GM23338 (cell line): ENCODE data around the gene PTK6. TPM values are rescaled to one million over a fixed set of nuclear protein-coding genes. Genes with fewer than 3 reads are reported as not detected.
"Not testable (repeated sequence)": the region's sequence is repeated elsewhere in the genome, so short reads cannot be mapped to it uniquely, and the experiment has no call there.

Experiments used
- ATAC-seq: fragments of 200-7000 bp; cut with Tn5 transposase; 3 replicates; pipeline ENCODE4 v1.9.1; 2020
- DNase-seq: peaks from one replicate; pipeline ENCODE4 v3.0.0-alpha.2; 2015; ENCODE audit warnings: low spot score
- H2AFZ ChIP-seq: fragments of 200-600 bp; sonication (generic); 2 replicates; pipeline ENCODE4 v1.8.0; 2016; ENCODE audit warnings: antibody characterized with exemption, mild to moderate bottlenecking, moderate library complexity
- H3F3A ChIP-seq: fragments of 200-600 bp; sonication (generic); replicated peaks from 2 replicates; pipeline ENCODE4 v1.8.0; 2017; ENCODE audit warnings: antibody characterized with exemption, mixed run types, low read depth
- H3K27ac ChIP-seq: fragments of 200-600 bp; sonication (generic); 2 replicates; pipeline ENCODE4 v1.6.1; 2016; ENCODE audit warnings: low read depth
- H3K27me3 ChIP-seq: fragments of 200-600 bp; sonication (generic); 2 replicates; pipeline ENCODE4 v1.8.0; 2016; ENCODE audit warnings: mild to moderate bottlenecking, mixed run types, moderate library complexity; ENCODE audit not compliant: insufficient read depth
- H3K36me3 ChIP-seq: fragments of 200-600 bp; sonication (generic); 2 replicates; pipeline ENCODE4 v1.8.0; 2016; ENCODE audit warnings: mild to moderate bottlenecking; ENCODE audit not compliant: insufficient read depth
- H3K4me1 ChIP-seq: fragments of 200-600 bp; sonication (generic); 2 replicates; pipeline ENCODE4 v1.8.0; 2016; ENCODE audit warnings: mild to moderate bottlenecking, moderate library complexity; ENCODE audit not compliant: insufficient read depth
- H3K4me2 ChIP-seq: fragments of 200-600 bp; sonication (generic); 2 replicates; pipeline ENCODE4 v1.7.1; 2017; ENCODE audit warnings: mixed run types
- H3K4me3 ChIP-seq: fragments of 200-600 bp; sonication (generic); 2 replicates; pipeline ENCODE4 v1.6.1; 2016; ENCODE audit warnings: mixed run types
- H3K79me2 ChIP-seq: fragments of 200-600 bp; sonication (generic); replicated peaks from 2 replicates; pipeline ENCODE4 v1.8.0; 2017; ENCODE audit warnings: mild to moderate bottlenecking; ENCODE audit not compliant: insufficient read depth
- H3K9me2 ChIP-seq: fragments of 200-600 bp; sonication (generic); 2 replicates; pipeline ENCODE4 v1.8.0; 2017; ENCODE audit not compliant: insufficient read depth
- H4K20me1 ChIP-seq: fragments of 200-600 bp; sonication (generic); replicated peaks from 2 replicates; pipeline ENCODE4 v1.8.0; 2017; ENCODE audit warnings: mild to moderate bottlenecking; ENCODE audit not compliant: insufficient read depth
- H3K27ac Mint-ChIP-seq: 2 replicates; pipeline ENCODE4 v1.8.0; 2020; ENCODE audit warnings: inconsistent platforms, mild to moderate bottlenecking, moderate library complexity, mixed read lengths
- H3K27me3 Mint-ChIP-seq: 3 replicates; pipeline ENCODE4 v1.8.0; 2022; ENCODE audit warnings: low read depth, mild to moderate bottlenecking, moderate library complexity, mixed read lengths, inconsistent platforms; ENCODE audit not compliant: insufficient read depth, poor library complexity
- H3K36me3 Mint-ChIP-seq: 3 replicates; pipeline ENCODE4 v1.8.0; 2021; ENCODE audit warnings: low read depth, mild to moderate bottlenecking, inconsistent platforms, moderate library complexity, mixed read lengths
- H3K4me1 Mint-ChIP-seq: 3 replicates; pipeline ENCODE4 v1.8.0; 2020; ENCODE audit warnings: mild to moderate bottlenecking, inconsistent platforms, mixed read lengths
- H3K4me3 Mint-ChIP-seq: 3 replicates; pipeline ENCODE4 v1.8.0; 2021; ENCODE audit warnings: moderate library complexity, mild to moderate bottlenecking, inconsistent platforms, mixed read lengths
- H3K9me3 Mint-ChIP-seq: 3 replicates; pipeline ENCODE4 v1.8.0; 2020; ENCODE audit warnings: moderate library complexity, mild to moderate bottlenecking, inconsistent platforms, mixed read lengths
- CREB1 ChIP-seq: fragments of 250-450 bp; sonication (Bioruptor Pico); IDR thresholded peaks from 2 replicates; pipeline ENCODE4 v1.5.0; 2020; ENCODE audit warnings: low read depth, mild to moderate bottlenecking, moderate library complexity
- EZH2 ChIP-seq: fragments of 200-600 bp; sonication (generic); IDR thresholded peaks from one replicate; pipeline ENCODE4 v1.8.0; 2017; ENCODE audit warnings: antibody characterized with exemption, mild to moderate bottlenecking, low read depth; ENCODE audit not compliant: unreplicated experiment
- EZH2phosphoT487 ChIP-seq: fragments of 200-600 bp; sonication (generic); IDR thresholded peaks from one replicate; pipeline ENCODE4 v1.8.1; 2018; ENCODE audit warnings: antibody characterized with exemption; ENCODE audit not compliant: unreplicated experiment
- JUNB ChIP-seq: IDR thresholded peaks from one replicate; pipeline ENCODE4 v1.6.1; 2016; ENCODE audit warnings: antibody characterized with exemption; ENCODE audit not compliant: unreplicated experiment
- NANOG ChIP-seq: IDR thresholded peaks from 2 replicates; pipeline ENCODE4 v1.6.1; 2016; ENCODE audit warnings: antibody characterized with exemption, borderline replicate concordance
- POLR2AphosphoS5 ChIP-seq: IDR thresholded peaks from 2 replicates; pipeline ENCODE4 v1.6.1; 2016; ENCODE audit warnings: antibody characterized with exemption, low read depth
- STAT1 ChIP-seq: IDR thresholded peaks from one replicate; pipeline ENCODE4 v1.6.1; 2016; ENCODE audit warnings: antibody characterized with exemption; ENCODE audit not compliant: unreplicated experiment
- ZNF114 ChIP-seq: fragments of 250-450 bp; sonication (Bioruptor Pico); IDR thresholded peaks from 2 replicates; pipeline ENCODE4 v1.5.0; 2020; ENCODE audit warnings: mild to moderate bottlenecking, moderate library complexity
- ZNF331 ChIP-seq: fragments of 250-450 bp; sonication (Bioruptor Pico); IDR thresholded peaks from 2 replicates; pipeline ENCODE4 v1.5.0; 2020; ENCODE audit warnings: low read depth, mild to moderate bottlenecking, moderate library complexity
- polyA plus RNA-seq: library from polyadenylated mRNA; unstranded; fragments of >200 nt; fragmentation: Nextera tagmentation; extraction: Ambion mirVana; gene quantifications from 2 replicates; pipeline ENCODE4 v1.2.1, GENCODE V29; 2016
- total RNA-seq: library from RNA; depleted of rRNA; stranded (reverse); fragments of >200 nt; shearing (Covaris generic); gene quantifications from 2 replicates; pipeline ENCODE4 v1.2.3, GENCODE V29; 2014
- TF ChIP-seq, protein P1 (sequence below): IDR thresholded peaks from 2 replicates; pipeline ENCODE4 v1.6.1; 2016; ENCODE audit warnings: antibody characterized with exemption
- TF ChIP-seq, protein P2 (sequence below), 2 experiments: fragments of 200-600 bp in 1 of 2; sonication (generic) in 1 of 2; conservative IDR thresholded peaks; 2 replicates each; pipeline versions ENCODE4 v1.5.1 to v1.6.1; 2016 to 2017; ENCODE audit warnings: antibody characterized with exemption in 2 of 2, low read depth in 2 of 2, mild to moderate bottlenecking in 2 of 2, moderate library complexity in 1 of 2
- TF ChIP-seq, protein P3 (sequence below): IDR thresholded peaks from one replicate; pipeline ENCODE4 v1.6.1; 2018; ENCODE audit warnings: antibody characterized with exemption; ENCODE audit not compliant: unreplicated experiment

PTK6 gene
- total and polyA plus RNA-seq, 2 experiments from 2014 or later, result 0.28 TPM; not detected in 1

DNA sequence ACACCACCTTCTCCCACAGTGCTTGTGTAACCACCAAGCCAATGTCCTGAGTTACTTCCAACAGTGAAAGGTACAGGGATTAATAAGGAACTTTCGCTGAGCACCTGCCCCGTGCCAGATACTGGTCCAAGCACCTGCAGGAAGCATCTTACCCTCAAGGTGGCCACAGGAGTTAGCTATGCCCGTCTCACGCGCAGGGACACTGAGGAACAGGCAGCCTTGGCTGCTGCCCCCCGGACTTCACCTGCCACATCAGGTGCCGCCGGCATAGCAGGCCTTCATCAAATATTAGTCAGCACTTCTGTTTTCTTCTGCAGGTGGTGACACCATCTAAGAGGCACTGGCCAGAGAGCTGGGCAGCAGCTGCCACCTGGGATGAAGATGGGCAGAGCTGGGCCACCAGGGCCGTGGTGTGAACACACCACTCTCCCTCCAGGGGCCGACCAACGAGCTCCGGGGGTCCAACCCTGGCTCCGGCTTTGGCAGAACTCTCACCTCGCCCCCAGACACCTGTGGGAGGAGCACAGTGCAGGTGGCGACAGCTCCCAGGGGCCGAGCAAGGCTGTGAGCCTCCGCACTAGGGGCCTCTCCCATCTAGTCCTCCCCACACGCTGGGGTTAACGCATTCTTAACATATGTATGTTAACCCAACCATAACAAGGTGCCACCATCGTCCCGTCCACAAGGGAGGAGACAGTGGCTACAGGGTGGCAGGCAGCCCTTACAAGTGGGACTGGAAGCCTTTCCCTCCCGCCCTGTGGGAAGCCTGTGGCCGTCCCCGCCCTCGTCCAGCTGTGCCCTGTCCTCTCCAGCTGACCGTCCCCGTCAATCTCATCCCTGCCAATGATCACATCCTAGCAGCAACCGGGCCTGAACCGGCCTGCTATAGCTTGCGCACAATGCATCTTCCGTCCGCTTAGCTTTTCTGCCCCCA is 19.5 kb downstream of the PTK6 start:
- no peaks in the 10 kb centered on the region for H3K9me2 ChIP-seq
- no peaks in the 10 kb centered on the region for H4K20me1 ChIP-seq
- H3K4me3 ChIP-seq, result no peak overlapping the region
- H3K27me3 ChIP-seq, result no peaks in the 10 kb centered on the region
- peaks cover 4% of the 10 kb centered on the region; the same call in 1 of the 2 replicates for H3K79me2 ChIP-seq
- H3K27ac ChIP-seq, result no peak overlapping the region
- H2AFZ ChIP-seq, result no peak overlapping the region
- H3F3A ChIP-seq, result peaks cover 6% of the 10 kb centered on the region; the same call in 1 of the 2 replicates
- no peak for ATAC-seq
- TF ChIP-seq EZH2, result no peak
- TF ChIP-seq ZNF114, result no peak
- TF ChIP-seq, protein P1, sequence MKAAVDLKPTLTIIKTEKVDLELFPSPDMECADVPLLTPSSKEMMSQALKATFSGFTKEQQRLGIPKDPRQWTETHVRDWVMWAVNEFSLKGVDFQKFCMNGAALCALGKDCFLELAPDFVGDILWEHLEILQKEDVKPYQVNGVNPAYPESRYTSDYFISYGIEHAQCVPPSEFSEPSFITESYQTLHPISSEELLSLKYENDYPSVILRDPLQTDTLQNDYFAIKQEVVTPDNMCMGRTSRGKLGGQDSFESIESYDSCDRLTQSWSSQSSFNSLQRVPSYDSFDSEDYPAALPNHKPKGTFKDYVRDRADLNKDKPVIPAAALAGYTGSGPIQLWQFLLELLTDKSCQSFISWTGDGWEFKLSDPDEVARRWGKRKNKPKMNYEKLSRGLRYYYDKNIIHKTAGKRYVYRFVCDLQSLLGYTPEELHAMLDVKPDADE, result no peak
- TF ChIP-seq EZH2phosphoT487, result no peak
- no peak for TF ChIP-seq NANOG
- TF ChIP-seq STAT1, result no peak
- no peak for TF ChIP-seq JUNB
- TF ChIP-seq CREB1, result no peak
- TF ChIP-seq, protein P2, sequence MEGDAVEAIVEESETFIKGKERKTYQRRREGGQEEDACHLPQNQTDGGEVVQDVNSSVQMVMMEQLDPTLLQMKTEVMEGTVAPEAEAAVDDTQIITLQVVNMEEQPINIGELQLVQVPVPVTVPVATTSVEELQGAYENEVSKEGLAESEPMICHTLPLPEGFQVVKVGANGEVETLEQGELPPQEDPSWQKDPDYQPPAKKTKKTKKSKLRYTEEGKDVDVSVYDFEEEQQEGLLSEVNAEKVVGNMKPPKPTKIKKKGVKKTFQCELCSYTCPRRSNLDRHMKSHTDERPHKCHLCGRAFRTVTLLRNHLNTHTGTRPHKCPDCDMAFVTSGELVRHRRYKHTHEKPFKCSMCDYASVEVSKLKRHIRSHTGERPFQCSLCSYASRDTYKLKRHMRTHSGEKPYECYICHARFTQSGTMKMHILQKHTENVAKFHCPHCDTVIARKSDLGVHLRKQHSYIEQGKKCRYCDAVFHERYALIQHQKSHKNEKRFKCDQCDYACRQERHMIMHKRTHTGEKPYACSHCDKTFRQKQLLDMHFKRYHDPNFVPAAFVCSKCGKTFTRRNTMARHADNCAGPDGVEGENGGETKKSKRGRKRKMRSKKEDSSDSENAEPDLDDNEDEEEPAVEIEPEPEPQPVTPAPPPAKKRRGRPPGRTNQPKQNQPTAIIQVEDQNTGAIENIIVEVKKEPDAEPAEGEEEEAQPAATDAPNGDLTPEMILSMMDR (conservative IDR thresholded peaks at IDR 0.05; ENCODE audit: low read depth in 2 of 2), result no peak
- TF ChIP-seq ZNF331 (CRISPR knock-in tag), result no peak
- no peak for TF ChIP-seq POLR2AphosphoS5
- TF ChIP-seq, protein P3, sequence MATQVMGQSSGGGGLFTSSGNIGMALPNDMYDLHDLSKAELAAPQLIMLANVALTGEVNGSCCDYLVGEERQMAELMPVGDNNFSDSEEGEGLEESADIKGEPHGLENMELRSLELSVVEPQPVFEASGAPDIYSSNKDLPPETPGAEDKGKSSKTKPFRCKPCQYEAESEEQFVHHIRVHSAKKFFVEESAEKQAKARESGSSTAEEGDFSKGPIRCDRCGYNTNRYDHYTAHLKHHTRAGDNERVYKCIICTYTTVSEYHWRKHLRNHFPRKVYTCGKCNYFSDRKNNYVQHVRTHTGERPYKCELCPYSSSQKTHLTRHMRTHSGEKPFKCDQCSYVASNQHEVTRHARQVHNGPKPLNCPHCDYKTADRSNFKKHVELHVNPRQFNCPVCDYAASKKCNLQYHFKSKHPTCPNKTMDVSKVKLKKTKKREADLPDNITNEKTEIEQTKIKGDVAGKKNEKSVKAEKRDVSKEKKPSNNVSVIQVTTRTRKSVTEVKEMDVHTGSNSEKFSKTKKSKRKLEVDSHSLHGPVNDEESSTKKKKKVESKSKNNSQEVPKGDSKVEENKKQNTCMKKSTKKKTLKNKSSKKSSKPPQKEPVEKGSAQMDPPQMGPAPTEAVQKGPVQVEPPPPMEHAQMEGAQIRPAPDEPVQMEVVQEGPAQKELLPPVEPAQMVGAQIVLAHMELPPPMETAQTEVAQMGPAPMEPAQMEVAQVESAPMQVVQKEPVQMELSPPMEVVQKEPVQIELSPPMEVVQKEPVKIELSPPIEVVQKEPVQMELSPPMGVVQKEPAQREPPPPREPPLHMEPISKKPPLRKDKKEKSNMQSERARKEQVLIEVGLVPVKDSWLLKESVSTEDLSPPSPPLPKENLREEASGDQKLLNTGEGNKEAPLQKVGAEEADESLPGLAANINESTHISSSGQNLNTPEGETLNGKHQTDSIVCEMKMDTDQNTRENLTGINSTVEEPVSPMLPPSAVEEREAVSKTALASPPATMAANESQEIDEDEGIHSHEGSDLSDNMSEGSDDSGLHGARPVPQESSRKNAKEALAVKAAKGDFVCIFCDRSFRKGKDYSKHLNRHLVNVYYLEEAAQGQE, result no peak
- DNase-seq, result no peak
- H3K36me3 ChIP-seq, result no peaks in the 10 kb centered on the region
- H3K4me2 ChIP-seq, result no peak overlapping the region
- H3K4me3 Mint-ChIP-seq, result no peak overlapping the region
- peaks cover 19% of the 10 kb centered on the region for H3K36me3 Mint-ChIP-seq
- peaks cover 13% of the 10 kb centered on the region for H3K27me3 Mint-ChIP-seq
- H3K4me1 Mint-ChIP-seq, result peaks cover 14% of the 10 kb centered on the region
- H3K4me1 ChIP-seq, result peaks cover 12% of the 10 kb centered on the region; the same call in 1 of the 2 replicates
- no peak overlapping the region for H3K27ac Mint-ChIP-seq
- H3K9me3 Mint-ChIP-seq, result peaks cover 14% of the 10 kb centered on the region; the same call in 2 of the 3 replicates

DNA sequence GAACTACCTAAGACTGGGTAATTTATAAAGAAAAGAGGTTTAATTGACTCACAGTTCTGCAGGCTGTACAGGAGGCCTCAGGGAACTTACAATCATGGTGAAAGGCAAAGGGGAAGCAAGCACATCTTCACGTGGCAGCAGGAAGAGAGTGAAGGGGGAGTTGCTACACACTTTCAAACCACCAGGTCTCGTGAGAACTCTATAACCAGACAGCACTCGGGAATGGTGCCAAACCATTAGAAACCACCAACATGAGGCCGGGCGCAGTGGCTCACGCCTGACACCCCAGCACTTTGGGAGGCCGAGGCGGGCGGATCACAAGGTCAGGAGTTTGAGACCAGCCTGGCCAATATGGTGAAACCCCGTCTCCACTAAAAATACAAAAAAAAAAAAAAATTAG is 22.7 kb downstream of the PTK6 start:
- H2AFZ ChIP-seq, result not testable (repeated sequence)

More for the DNA sequence above, 22.7 kb downstream of the PTK6 start:
- not testable (repeated sequence) for ATAC-seq, H3K9me2 ChIP-seq, H3K27ac ChIP-seq, H3K36me3 Mint-ChIP-seq, H4K20me1 ChIP-seq, H3K36me3 ChIP-seq, H3K4me3 ChIP-seq, H3K79me2 ChIP-seq, H3K27me3 ChIP-seq, DNase-seq, H3K4me2 ChIP-seq, H3K27me3 Mint-ChIP-seq, H3F3A ChIP-seq, H3K27ac Mint-ChIP-seq, H3K4me1 ChIP-seq, H3K4me3 Mint-ChIP-seq
- H3K4me1 Mint-ChIP-seq, result peaks cover 13% of the 10 kb centered on the region
- peaks cover 14% of the 10 kb centered on the region; the same call in 2 of the 3 replicates for H3K9me3 Mint-ChIP-seq
